GM19023 (cell line): ENCODE results near the gene MTHFSD.

Experiments used
- ATAC-seq: cut with Tn5 transposase; IDR thresholded peaks from one replicate; pipeline ENCODE4 v1.9.1; 2021; ENCODE audit warnings: mild to moderate bottlenecking, moderate library complexity; ENCODE audit not compliant: unreplicated experiment

The MTHFSD gene

GRCh38 chr16:86555704-86556075 lies 655 bp upstream of the MTHFSD start:
- no peak for ATAC-seq

GRCh38 chr16:86554599-86554916 lies 477 bp downstream of the MTHFSD start:
- no peak for ATAC-seq

DNA sequence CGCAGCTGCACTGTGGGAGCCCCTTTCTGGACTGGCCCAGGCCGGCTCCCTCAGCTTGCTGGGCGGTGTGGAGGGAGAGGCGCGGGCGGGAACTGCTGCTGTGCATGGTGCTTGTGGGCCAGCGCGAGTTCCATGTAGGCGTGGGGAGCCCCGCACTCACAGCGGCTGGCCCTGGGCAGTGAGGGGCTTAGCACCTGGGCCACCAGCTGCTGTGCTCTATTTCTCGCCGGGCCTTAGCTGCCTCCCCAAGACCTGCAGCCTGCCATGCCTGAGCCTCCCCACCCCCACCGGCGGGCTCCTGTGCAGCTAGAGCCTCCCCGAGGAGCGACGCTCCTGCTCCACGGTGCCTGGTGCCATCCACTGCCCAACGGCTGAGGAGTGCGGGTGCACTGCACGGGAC lies 1.7 kb downstream of the MTHFSD start:
- no peak for ATAC-seq

DNA sequence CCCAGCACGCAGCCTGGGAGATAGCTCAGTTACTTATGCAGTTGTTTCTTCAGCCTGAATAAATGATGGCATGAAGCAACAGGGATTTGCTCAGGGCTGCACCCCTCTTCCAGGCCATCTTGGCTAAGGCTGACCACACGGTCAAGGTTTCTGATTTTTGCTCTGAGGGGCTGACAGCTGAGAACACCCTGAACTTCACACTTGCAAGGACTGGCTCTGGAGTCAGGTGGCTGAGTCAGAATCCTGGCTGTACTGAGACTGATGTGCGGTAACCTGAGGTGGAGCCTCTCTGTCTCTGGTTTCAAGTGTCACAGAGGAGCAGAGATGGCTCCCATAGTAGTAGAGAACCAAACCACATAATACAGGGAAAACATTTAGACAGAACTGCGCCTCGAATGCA lies 4.8 kb downstream of the MTHFSD start:
- no peak for ATAC-seq

DNA sequence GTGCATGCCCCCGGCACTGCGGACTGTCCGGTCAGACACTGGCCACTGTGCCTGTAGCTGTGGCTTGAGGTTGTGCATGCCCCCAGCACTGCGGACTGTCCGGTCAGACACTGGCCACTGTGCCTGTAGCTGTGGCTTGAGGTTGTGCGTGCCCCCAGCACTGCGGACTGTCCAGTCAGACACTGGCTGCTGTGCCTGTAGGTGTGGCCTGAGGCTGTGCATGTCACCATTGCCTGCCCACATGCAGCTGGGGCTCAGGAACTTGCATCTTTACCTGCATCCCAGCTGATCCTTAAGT lies 5.2 kb downstream of the MTHFSD start:
- no peak for ATAC-seq

DNA sequence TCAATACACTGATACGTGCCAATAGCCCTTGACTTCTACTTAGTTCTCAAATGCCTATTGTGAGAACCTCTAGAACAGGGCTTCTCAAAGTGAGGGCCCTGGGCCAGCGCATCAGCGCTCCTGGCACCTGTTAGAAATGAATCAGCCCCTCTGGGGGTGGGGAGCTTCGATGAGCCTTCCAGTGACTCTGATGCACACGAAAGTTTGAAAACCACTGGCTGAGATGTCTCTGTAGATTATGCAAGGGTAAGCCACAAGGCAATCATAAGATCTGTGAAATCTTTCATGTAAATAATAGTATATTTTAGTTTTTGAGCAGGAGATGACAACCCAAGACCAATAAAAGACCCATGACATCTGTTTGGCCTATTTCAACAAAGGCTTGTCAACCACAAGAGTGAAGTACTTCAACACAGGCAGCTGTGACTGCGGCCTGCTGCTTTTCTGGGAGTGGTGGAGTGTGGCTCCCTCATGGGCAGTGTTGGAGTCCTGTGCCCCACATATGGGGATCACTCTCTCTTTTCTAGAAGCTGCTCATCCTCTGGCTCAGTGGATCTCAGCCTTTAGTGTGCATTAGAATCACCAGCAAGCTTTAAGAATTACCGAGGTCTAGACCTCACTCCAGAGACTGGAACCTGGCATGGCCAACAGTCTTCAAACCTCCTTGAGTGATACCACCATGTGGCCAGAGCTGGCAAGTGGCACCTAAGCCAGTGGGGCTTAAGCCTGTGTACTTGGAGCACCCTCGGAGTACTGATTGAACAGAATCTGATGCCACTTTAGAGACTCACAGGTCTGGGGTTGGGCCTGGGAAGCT lies 5.8 kb downstream of the MTHFSD start:
- ATAC-seq = no peak

GRCh38 chr16:86547286-86547685 lies 7.7 kb downstream of the MTHFSD start:
- ATAC-seq = no peak

- no peak for ATAC-seq
Observed at GRCh38 chr16:86546638-86547013, 8.4 kb downstream of the MTHFSD start.

DNA sequence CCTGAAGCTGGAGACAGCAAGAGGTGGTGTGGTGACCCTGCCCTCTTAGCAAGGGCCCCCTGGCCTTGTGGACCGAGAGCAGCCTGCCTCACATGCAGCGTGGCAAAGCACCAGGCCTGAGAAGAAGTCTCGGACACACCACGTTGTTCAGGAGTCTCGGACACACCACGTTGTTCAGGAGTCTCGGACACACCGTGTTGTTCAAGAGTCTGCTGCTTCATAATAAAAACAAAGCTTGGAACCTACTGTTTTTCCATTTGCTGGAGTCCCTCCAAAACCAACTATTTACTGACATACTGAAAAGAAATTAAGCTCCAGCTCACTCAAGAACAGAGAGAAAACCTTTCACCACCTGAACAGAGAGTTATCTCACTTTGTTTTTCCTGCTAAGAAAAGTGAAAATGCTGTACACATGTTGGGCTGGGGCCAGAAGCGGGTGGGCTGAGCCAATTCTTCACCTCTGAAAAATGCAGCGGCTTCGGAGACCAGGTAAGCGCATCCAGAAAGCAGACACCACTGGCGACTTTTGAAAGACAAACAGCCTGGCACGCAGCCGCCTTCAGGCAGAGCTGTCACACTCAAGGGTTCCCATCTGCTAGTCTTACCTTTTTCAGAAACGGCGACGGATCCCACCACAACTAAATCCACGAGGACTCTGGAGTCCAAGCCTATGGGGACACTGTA lies 8.9 kb downstream of the MTHFSD start:
- no peak for ATAC-seq

- no peak for ATAC-seq
Observed at GRCh38 chr16:86545481-86545880, 9.6 kb downstream of the MTHFSD start.

DNA sequence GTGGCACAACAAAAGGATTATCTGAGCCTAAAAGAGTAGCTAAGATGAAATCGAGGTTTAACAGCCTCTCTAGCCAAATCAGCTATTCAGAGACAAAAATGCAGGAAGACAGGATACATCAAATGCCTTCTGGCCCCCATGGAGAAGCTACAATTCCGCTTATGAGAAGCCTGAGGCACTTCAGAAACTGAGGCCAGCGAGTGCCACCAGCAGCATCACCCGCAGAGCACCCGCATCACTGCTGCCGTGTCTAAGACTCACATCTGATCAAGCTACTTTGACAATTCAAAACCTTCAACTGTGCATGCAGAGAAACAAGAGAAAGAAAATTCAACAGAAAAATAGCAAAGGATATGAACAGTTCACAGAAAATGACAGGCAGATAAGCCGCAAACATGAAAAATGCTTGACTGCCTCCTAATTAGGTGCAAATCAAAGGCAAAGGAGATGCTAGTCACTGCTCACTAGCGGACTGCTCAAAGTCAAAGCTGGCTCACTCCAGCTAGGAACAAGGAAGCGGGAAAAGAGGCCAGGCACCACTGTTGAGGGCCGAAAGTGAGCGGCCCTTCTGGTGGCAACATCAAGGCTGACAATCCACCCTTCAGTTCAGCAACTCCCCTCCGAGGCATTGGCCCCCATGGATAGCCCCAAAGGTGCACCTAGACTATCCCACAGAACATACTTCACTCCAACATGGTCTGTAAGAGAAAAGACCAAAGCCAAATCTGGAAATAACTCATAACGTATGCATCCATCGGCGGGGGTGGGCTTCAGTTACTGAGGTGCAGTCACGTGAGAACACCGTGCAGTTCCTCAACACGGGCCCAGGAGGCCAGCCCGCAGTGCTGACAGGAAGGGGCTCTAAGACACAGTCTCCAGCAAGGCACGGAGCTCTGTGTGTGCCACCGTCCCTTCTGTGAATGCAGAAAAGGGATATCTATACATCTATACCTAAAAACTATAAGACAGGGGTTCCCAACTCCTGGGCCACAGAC lies 12.0 kb downstream of the MTHFSD start:
- ATAC-seq = no peak

DNA sequence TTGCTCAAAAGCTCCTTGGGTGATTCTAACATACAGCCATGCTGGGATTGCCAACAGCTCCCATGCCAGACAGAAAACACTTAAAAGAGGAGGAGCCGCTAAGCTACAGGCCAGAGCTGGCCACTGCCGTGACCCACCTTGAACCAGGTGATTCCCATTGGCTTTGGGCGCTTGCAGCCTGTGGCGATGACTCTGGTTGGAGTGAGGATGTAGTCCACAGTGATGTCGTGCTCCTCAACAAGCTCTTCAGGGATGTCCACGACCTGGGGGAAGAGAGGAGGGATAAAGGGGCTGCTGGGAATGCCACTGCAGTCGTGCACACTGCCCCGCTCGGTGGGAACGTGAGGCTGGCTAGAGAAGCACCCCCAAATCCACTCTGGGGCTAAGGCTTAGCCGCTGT lies 13.5 kb downstream of the MTHFSD start:
- no peak for ATAC-seq

DNA sequence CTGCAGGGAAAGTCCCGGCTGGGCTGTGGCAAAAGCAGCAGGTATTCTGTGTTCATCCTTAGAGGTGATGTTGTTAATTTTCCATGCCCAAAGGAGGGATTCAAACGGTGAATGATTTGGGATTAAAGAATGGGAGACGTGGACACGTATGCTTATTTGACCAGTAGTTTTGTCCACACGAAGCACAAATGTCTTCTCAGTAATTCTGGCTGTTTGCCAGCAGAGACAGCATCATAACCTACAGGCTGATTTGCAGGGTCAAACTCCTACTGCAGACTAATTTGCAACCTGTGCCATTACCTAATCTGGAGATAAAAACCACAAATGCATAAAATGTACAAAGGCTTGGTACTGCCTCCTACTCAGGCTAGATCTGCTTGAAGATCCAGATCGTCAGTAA lies 14.1 kb downstream of the MTHFSD start:
- no peak for ATAC-seq

DNA sequence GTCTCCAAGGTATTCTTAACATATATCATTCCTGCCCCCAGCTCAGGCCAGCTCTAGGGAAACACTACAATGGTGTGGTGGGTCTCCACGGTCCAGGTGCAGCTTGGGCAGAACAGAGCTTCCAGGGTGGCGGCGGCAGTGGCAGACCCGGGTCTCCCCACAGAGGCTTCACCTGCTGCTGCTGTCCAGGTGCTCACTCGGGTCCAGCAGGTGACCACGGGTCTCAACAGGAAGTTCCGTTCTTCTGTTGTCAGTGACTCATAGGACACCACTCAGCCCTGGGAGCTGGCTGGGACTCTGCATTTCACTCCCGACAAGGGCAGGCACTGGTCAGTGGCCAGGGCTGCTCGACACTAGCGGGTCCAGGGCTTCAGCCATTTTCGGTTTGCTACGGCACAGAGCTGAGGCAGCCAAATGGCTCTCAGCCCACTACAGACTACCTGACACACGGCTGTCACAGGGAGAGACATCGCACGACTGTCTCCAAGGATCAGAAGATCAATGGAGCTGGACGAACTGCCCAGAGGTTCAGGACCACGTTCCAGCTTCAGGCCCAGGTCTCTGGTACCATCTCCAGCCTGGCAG lies 16.7 kb downstream of the MTHFSD start:
- ATAC-seq = no peak

DNA sequence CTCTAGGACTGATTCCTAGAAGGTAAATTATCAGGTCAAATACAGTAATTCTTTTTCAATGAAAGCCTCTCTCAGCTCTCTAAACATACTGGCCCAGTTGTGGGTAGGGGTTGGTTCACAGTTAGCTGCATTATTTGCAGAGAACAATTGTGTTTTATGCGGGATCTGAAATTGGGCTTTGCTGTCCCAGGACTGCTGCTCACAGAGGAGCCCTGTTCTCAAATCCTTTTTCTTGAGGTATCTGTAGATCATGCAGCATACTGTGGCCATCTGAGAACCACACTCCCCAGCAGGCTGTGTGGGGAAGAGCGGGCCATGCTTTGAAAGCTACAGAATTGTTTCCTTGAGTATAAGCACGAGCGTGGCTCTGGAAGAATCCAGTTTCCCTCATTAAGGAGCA lies 17.5 kb downstream of the MTHFSD start:
- ATAC-seq = no peak

- no peak for ATAC-seq
Observed at GRCh38 chr16:86536621-86537020, 18.4 kb downstream of the MTHFSD start.

GRCh38 chr16:86534779-86535615 lies 20.0 kb downstream of the MTHFSD start:
- ATAC-seq = no peak

DNA sequence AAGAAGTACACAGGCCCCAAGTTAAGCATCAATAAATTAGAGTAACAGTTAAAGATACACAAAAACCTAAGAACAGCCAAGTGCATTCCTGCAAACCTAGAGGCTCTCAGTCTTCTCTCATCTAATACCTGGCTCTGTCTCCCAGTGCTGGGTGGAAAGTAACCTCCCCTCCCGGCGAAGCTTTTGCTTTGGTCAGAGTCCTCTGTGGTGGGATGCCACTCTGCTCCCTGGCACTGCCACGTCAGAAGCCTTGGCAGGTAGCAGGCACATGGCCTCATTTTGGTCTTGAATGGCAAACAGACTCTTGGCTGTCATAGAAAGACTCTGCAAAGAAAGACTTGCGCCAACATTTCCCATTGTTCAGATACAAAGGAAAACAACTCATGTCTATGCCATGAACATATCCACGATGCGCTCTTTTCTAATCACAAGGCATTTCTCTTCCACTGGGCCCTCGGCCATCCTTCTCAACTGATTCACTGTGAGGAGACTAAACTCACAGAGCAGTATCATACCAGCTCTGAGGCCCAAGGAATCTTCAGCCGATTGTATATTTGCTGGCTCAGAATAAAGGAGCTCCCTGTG lies 21.2 kb downstream of the MTHFSD start:
- no peak for ATAC-seq

- no peak for ATAC-seq
Observed at GRCh38 chr16:86533076-86533475, 22.0 kb downstream of the MTHFSD start.

GRCh38 chr16:86532526-86532815 lies 22.6 kb downstream of the MTHFSD start:
- ATAC-seq = no peak
